Measurements from ENCODE around the gene C1QBP. TPM values are rescaled to one million over a fixed set of nuclear protein-coding genes. Genes with fewer than 3 reads are reported as not detected.
"Not testable (repeated sequence)": the region's sequence is repeated elsewhere in the genome, so short reads cannot be mapped to it uniquely, and the experiment has no call there.

The C1QBP gene
- total RNA-seq, 2 experiments from 2014 or later, result 586 to 607 TPM

GRCh38 chr17:5446786-5447185, 7.8 kb upstream of the C1QBP start:
- Mint-ChIP-seq H3K4me1 (no peaks in the 10 kb centered on the region), H3K9me3 (no peaks in the 10 kb centered on the region), H3K27me3 (no peaks in the 10 kb centered on the region), H3K27ac (no peak overlapping the region), H3K36me3 (peaks cover 27% of the 10 kb centered on the region), H3K4me3 (no peak overlapping the region)
- DNase-seq, result no peak

GRCh38 chr17:5444209-5444608, 5.3 kb upstream of the C1QBP start:
- Mint-ChIP-seq H3K27me3 (no peaks in the 10 kb centered on the region), H3K36me3 (peaks cover 24% of the 10 kb centered on the region), H3K27ac (no peak overlapping the region), H3K9me3 (no peaks in the 10 kb centered on the region), H3K4me3 (no peak overlapping the region), H3K4me1 (peaks cover 10% of the 10 kb centered on the region)
- DNase-seq, result no peak

GRCh38 chr17:5443728-5444127, 4.8 kb upstream of the C1QBP start:
- H3K27me3 Mint-ChIP-seq, result no peaks in the 10 kb centered on the region
- H3K27ac Mint-ChIP-seq, result no peak overlapping the region
- no peaks in the 10 kb centered on the region for H3K9me3 Mint-ChIP-seq
- peaks cover 11% of the 10 kb centered on the region for H3K4me1 Mint-ChIP-seq
- DNase-seq, result no peak
- H3K4me3 Mint-ChIP-seq, result no peak overlapping the region
- peaks cover 24% of the 10 kb centered on the region for H3K36me3 Mint-ChIP-seq

- no peaks in the 10 kb centered on the region for H3K27me3 Mint-ChIP-seq
- peak overlapping the region; percentile 84 for H3K4me3 Mint-ChIP-seq
- H3K36me3 Mint-ChIP-seq, result peaks cover 36% of the 10 kb centered on the region
- no peaks in the 10 kb centered on the region for H3K9me3 Mint-ChIP-seq
- no peak for DNase-seq
- H3K4me1 Mint-ChIP-seq, result peaks cover 33% of the 10 kb centered on the region
- H3K27ac Mint-ChIP-seq, result peak overlapping the region; percentile 85
Measured at GRCh38 chr17:5439446-5439764, 450 bp upstream of the C1QBP start.

- Mint-ChIP-seq H3K4me1 (peaks cover 35% of the 10 kb centered on the region), H3K9me3 (no peaks in the 10 kb centered on the region), H3K4me3 (peak overlapping the region; percentile 84), H3K27me3 (no peaks in the 10 kb centered on the region), H3K27ac (peak overlapping the region; percentile 81), H3K36me3 (peaks cover 47% of the 10 kb centered on the region)
- DNase-seq, result no peak
Measured at GRCh38 chr17:5437721-5438317, 1.1 kb downstream of the C1QBP start.

- H3K9me3 Mint-ChIP-seq, H3K27me3 Mint-ChIP-seq, DNase-seq: not testable (repeated sequence)
- Mint-ChIP-seq H3K36me3 (peaks cover 53% of the 10 kb centered on the region), H3K4me3 (peak overlapping the region; percentile 84), H3K4me1 (peaks cover 37% of the 10 kb centered on the region), H3K27ac (peak overlapping the region; percentile 64)
Measured at GRCh38 chr17:5435781-5436315, 3.1 kb downstream of the C1QBP start.

GRCh38 chr17:5434984-5435383, 4.0 kb downstream of the C1QBP start:
- peaks cover 57% of the 10 kb centered on the region for H3K36me3 Mint-ChIP-seq
- H3K9me3 Mint-ChIP-seq, result no peaks in the 10 kb centered on the region
- peaks cover 37% of the 10 kb centered on the region for H3K4me1 Mint-ChIP-seq

GRCh38 chr17:5431949-5432556, 6.9 kb downstream of the C1QBP start:
- no peak for DNase-seq
- Mint-ChIP-seq H3K9me3 (no peaks in the 10 kb centered on the region), H3K36me3 (peaks cover 51% of the 10 kb centered on the region), H3K27me3 (no peaks in the 10 kb centered on the region), H3K27ac (peak overlapping the region; percentile 57), H3K4me3 (no peak overlapping the region), H3K4me1 (peaks cover 28% of the 10 kb centered on the region)

More at GRCh38 chr17:5434984-5435383, 4.0 kb downstream of the C1QBP start:
- no peaks in the 10 kb centered on the region for H3K27me3 Mint-ChIP-seq
- no peak overlapping the region for H3K4me3 Mint-ChIP-seq
- DNase-seq, result no peak
- peak overlapping the region; percentile 65 for H3K27ac Mint-ChIP-seq

- Mint-ChIP-seq H3K36me3 (peaks cover 43% of the 10 kb centered on the region), H3K27ac (peak overlapping the region; percentile 63), H3K4me1 (peaks cover 22% of the 10 kb centered on the region)
- not testable (repeated sequence) for H3K27me3 Mint-ChIP-seq, H3K4me3 Mint-ChIP-seq, DNase-seq, H3K9me3 Mint-ChIP-seq
Measured at GRCh38 chr17:5431234-5431633, 7.7 kb downstream of the C1QBP start.

GRCh38 chr17:5430413-5430999, 8.4 kb downstream of the C1QBP start:
- Mint-ChIP-seq H3K9me3 (no peaks in the 10 kb centered on the region), H3K4me3 (no peak overlapping the region), H3K27ac (peak overlapping the region; percentile 63), H3K4me1 (peaks cover 18% of the 10 kb centered on the region), H3K27me3 (no peaks in the 10 kb centered on the region), H3K36me3 (peaks cover 39% of the 10 kb centered on the region)
- no peak for DNase-seq

GRCh38 chr17:5429191-5429887, 9.6 kb downstream of the C1QBP start:
- H3K4me1 Mint-ChIP-seq, result peaks cover 11% of the 10 kb centered on the region
- H3K9me3 Mint-ChIP-seq, result no peaks in the 10 kb centered on the region
- peaks cover 33% of the 10 kb centered on the region for H3K36me3 Mint-ChIP-seq
- no peak for DNase-seq
- peak overlapping the region; percentile 65 for H3K27ac Mint-ChIP-seq
- H3K27me3 Mint-ChIP-seq, result no peaks in the 10 kb centered on the region
- H3K4me3 Mint-ChIP-seq, result no peak overlapping the region

GRCh38 chr17:5425826-5426225, 13.1 kb downstream of the C1QBP start:
- H3K4me3 Mint-ChIP-seq, result no peak overlapping the region
- no peaks in the 10 kb centered on the region for H3K9me3 Mint-ChIP-seq
- no peak overlapping the region for H3K27ac Mint-ChIP-seq
- H3K36me3 Mint-ChIP-seq, result peaks cover 33% of the 10 kb centered on the region
- H3K4me1 Mint-ChIP-seq, result peaks cover 30% of the 10 kb centered on the region
- H3K27me3 Mint-ChIP-seq, result no peaks in the 10 kb centered on the region
- DNase-seq, result no peak

GRCh38 chr17:5424909-5425308, 14.0 kb downstream of the C1QBP start:
- H3K36me3 Mint-ChIP-seq, result peaks cover 33% of the 10 kb centered on the region
- no peaks in the 10 kb centered on the region for H3K27me3 Mint-ChIP-seq
- H3K4me3 Mint-ChIP-seq, result no peak overlapping the region
- peaks cover 31% of the 10 kb centered on the region for H3K4me1 Mint-ChIP-seq
- DNase-seq, result no peak
- no peaks in the 10 kb centered on the region for H3K9me3 Mint-ChIP-seq
- H3K27ac Mint-ChIP-seq, result no peak overlapping the region

- H3K4me3 Mint-ChIP-seq, result no peak overlapping the region
- H3K27ac Mint-ChIP-seq, result peak overlapping the region; percentile 8
- H3K9me3 Mint-ChIP-seq, result no peaks in the 10 kb centered on the region
- H3K36me3 Mint-ChIP-seq, result peaks cover 37% of the 10 kb centered on the region
- DNase-seq, result no peak
- peaks cover 30% of the 10 kb centered on the region for H3K4me1 Mint-ChIP-seq
- H3K27me3 Mint-ChIP-seq, result no peaks in the 10 kb centered on the region
Measured at GRCh38 chr17:5422505-5422904, 16.4 kb downstream of the C1QBP start.

GRCh38 chr17:5419959-5420653, 18.8 kb downstream of the C1QBP start, which contains the start of gene RPAIN:
RPAIN (plus strand) TSS chr17:5420182; CDS start chr17:5420211, 29 bp downstream.
- H3K9me3 Mint-ChIP-seq, result no peaks in the 10 kb centered on the region
- no peaks in the 10 kb centered on the region for H3K27me3 Mint-ChIP-seq
- peaks cover 45% of the 10 kb centered on the region for H3K36me3 Mint-ChIP-seq
- peak; percentile 87 for DNase-seq
- peak within 1 kb of the TSS; percentile 100 for H3K27ac Mint-ChIP-seq
- peak within 1 kb of the TSS; percentile 100 for H3K4me3 Mint-ChIP-seq
- peaks cover 43% of the 10 kb centered on the region for H3K4me1 Mint-ChIP-seq

Data from activated naive CD8-positive, alpha-beta T cell treated with anti-CD3 and anti-CD28 coated beads for 36 hours (primary cell).